Fibroblast of lung (primary cell): Measurements from ENCODE around the gene MTMR3.

Experiments
- CTCF ChIP-seq, 2 donors: IDR thresholded peaks in 1 of 2; conservative IDR thresholded peaks in 1 of 2; 1 replicate in 1 of 2; 2 replicates in 1 of 2; pipeline ENCODE4 v1.5.1; 2011 to 2012; ENCODE audit warnings: low read length in 2 of 2, control low read depth in 1 of 2, inconsistent platforms in 1 of 2, low read depth in 1 of 2, mild to moderate bottlenecking in 1 of 2
- EZH2 ChIP-seq: IDR thresholded peaks from 2 replicates; pipeline ENCODE4 v1.5.1; 2012; ENCODE audit warnings: low read length, control low read depth, mild to moderate bottlenecking; ENCODE audit errors: missing control alignments

DNA sequence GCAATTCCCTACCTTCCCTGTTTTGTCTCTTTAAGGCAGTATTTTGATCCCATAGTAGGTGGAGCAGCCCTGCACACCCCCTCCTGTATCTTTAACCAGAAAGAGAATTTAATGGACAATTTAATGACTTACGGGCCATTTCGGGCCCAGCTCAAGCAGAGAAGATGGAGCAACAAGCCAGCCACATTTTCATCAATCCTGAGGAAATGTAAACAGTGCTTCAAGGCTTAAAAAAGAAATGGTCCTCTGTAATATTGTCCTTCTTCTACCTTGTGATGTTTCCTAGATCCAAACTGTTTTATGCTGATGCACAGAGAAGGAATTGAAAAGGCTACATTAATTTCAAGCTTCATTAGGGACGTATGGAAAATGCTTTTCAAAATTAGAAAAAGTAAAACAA lies 88.6 kb downstream of the MTMR3 start:
- TF ChIP-seq CTCF (conservative IDR thresholded peaks at IDR 0.05 in 1 of 2, IDR thresholded peaks at IDR 0.05 in 1 of 2; ENCODE audit: low read depth in 1 of 2, low read length in 2 of 2), result no peak
- TF ChIP-seq EZH2, result no peak
